KMS-11 (cell line): ENCODE measurements around the gene PATE1.

Experiments
- H2AFZ ChIP-seq: fragments of 200-600 bp; sonication (generic); 2 replicates; pipeline ENCODE4 v1.6.1; 2016; ENCODE audit warnings: antibody characterized with exemption, mixed run types, low read depth
- H3K27ac ChIP-seq: fragments of 200-600 bp; sonication (generic); 2 replicates; pipeline ENCODE4 v1.6.1; 2016; ENCODE audit warnings: mild to moderate bottlenecking, mixed run types
- H3K27me3 ChIP-seq: fragments of 200-600 bp; sonication (generic); 2 replicates; pipeline ENCODE4 v1.6.1; 2017; ENCODE audit warnings: mild to moderate bottlenecking, low read depth, mixed run types, moderate library complexity; ENCODE audit not compliant: insufficient read depth
- H3K36me3 ChIP-seq: fragments of 200-600 bp; sonication (generic); 2 replicates; pipeline ENCODE4 v1.6.1; 2017; ENCODE audit warnings: mild to moderate bottlenecking, mixed run types; ENCODE audit not compliant: insufficient read depth
- H3K4me1 ChIP-seq: fragments of 200-600 bp; sonication (generic); 2 replicates; pipeline ENCODE4 v1.6.1; 2016; ENCODE audit warnings: mild to moderate bottlenecking, low read depth, mixed run types; ENCODE audit not compliant: poor library complexity, severe bottlenecking
- H3K4me2 ChIP-seq: fragments of 200-600 bp; sonication (generic); 2 replicates; pipeline ENCODE4 v1.7.0; 2016; ENCODE audit warnings: mild to moderate bottlenecking, mixed run types
- H3K4me3 ChIP-seq: fragments of 200-600 bp; sonication (generic); IDR thresholded peaks from 2 replicates; pipeline ENCODE4 v1.6.1; 2017; ENCODE audit warnings: low read depth, low read length, mixed read lengths; ENCODE audit not compliant: insufficient read depth
- H3K79me2 ChIP-seq: fragments of 200-600 bp; sonication (generic); 2 replicates; pipeline ENCODE4 v1.6.1; 2016; ENCODE audit warnings: low read depth, mixed run types; ENCODE audit not compliant: insufficient read depth
- H3K9ac ChIP-seq: fragments of 200-600 bp; sonication (generic); 2 replicates; pipeline ENCODE4 v1.6.1; 2016; ENCODE audit warnings: mild to moderate bottlenecking, mixed run types
- H4K20me1 ChIP-seq: fragments of 200-600 bp; sonication (generic); 2 replicates; pipeline ENCODE4 v1.6.1; 2016; ENCODE audit warnings: mild to moderate bottlenecking, mixed run types; ENCODE audit not compliant: insufficient read depth
- CTCF ChIP-seq: fragments of 200-600 bp; sonication (generic); conservative IDR thresholded peaks from 2 replicates; pipeline ENCODE4 v1.6.1; 2017; ENCODE audit warnings: low read depth, mild to moderate bottlenecking, antibody characterized with exemption, low read length, moderate library complexity, mixed read lengths

PATE1 gene

DNA sequence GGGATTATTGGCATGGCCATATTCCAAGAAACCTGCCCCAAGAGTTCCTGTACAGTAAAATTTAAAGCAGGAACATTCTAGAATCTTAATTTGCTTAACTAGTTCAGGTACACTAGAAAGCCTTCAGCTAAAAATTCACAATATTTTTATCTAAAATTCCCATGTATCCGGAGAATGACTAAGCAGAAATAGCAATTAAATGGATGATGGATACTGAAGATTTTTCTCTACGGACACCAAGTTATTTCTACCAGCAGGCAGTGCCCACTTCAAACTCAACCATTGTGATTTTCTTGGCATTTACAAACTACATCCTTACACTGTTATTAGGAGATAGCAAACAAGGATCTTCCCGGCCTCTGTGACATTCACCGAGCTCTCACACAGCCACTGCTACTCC lies 44.7 kb downstream of the PATE1 start:
- no peak overlapping the region for H3K9ac ChIP-seq
- no peak overlapping the region for H3K4me2 ChIP-seq
- no peak overlapping the region for H3K4me3 ChIP-seq
- no peaks in the 10 kb centered on the region for H3K27me3 ChIP-seq
- TF ChIP-seq CTCF: no peak
- no peak overlapping the region for H3K27ac ChIP-seq
- no peak overlapping the region for H2AFZ ChIP-seq
- no peaks in the 10 kb centered on the region for H4K20me1 ChIP-seq
- H3K79me2 ChIP-seq: no peaks in the 10 kb centered on the region
- H3K4me1 ChIP-seq: no peaks in the 10 kb centered on the region
- no peaks in the 10 kb centered on the region for H3K36me3 ChIP-seq

- H3K36me3 ChIP-seq: no peaks in the 10 kb centered on the region
- H3K9ac ChIP-seq: no peak overlapping the region
- H4K20me1 ChIP-seq: no peaks in the 10 kb centered on the region
- H2AFZ ChIP-seq: no peak overlapping the region
- H3K27ac ChIP-seq: no peak overlapping the region
- no peak for TF ChIP-seq CTCF
- H3K4me2 ChIP-seq: no peak overlapping the region
- H3K79me2 ChIP-seq: no peaks in the 10 kb centered on the region
- H3K4me1 ChIP-seq: no peaks in the 10 kb centered on the region
- no peak overlapping the region for H3K4me3 ChIP-seq
- H3K27me3 ChIP-seq: no peaks in the 10 kb centered on the region
Measured at GRCh38 chr11:125797641-125798040, 51.6 kb downstream of the PATE1 start.
